GM19397 (cell line): ENCODE results near the gene POTEB3.
"Not testable (repeated sequence)": the region's sequence is repeated elsewhere in the genome, so short reads cannot be mapped to it uniquely, and the experiment has no call there.

Experiments used
- ATAC-seq: cut with Tn5 transposase; IDR thresholded peaks from one replicate; pipeline ENCODE4 v1.9.1; 2021; ENCODE audit warnings: mild to moderate bottlenecking, moderate library complexity; ENCODE audit not compliant: unreplicated experiment

The POTEB3 gene

GRCh38 chr15:21440399-21440798 is at the start of gene POTEB3:
Gene POTEB3 (minus strand): TSS chr15:21440499. CDS start chr15:21440011, 488 bp downstream.
- ATAC-seq = not testable (repeated sequence)

GRCh38 chr15:21453683-21454082 is 13.4 kb upstream of the POTEB3 start:
- not testable (repeated sequence) for ATAC-seq

- not testable (repeated sequence) for ATAC-seq
Measured at GRCh38 chr15:21451920-21452563, 11.7 kb upstream of the POTEB3 start.

- ATAC-seq = not testable (repeated sequence)
Measured at GRCh38 chr15:21451487-21451886, 11.2 kb upstream of the POTEB3 start.

GRCh38 chr15:21407366-21407765 is 32.9 kb downstream of the POTEB3 start:
- ATAC-seq = not testable (repeated sequence)

GRCh38 chr15:21401531-21401930 is 38.8 kb downstream of the POTEB3 start:
- ATAC-seq = not testable (repeated sequence)

GRCh38 chr15:21399111-21399510 is 41.2 kb downstream of the POTEB3 start:
- not testable (repeated sequence) for ATAC-seq

- ATAC-seq = not testable (repeated sequence)
Measured at GRCh38 chr15:21398511-21398910, 41.8 kb downstream of the POTEB3 start.

- not testable (repeated sequence) for ATAC-seq
Measured at GRCh38 chr15:21397656-21398055, 42.6 kb downstream of the POTEB3 start.

- not testable (repeated sequence) for ATAC-seq
Measured at GRCh38 chr15:21397186-21397585, 43.1 kb downstream of the POTEB3 start.

- not testable (repeated sequence) for ATAC-seq
Measured at GRCh38 chr15:21385961-21386360, 54.3 kb downstream of the POTEB3 start.

GRCh38 chr15:21383866-21384485 is 56.3 kb downstream of the POTEB3 start:
- ATAC-seq = not testable (repeated sequence)

GRCh38 chr15:21373682-21374081 is 66.6 kb downstream of the POTEB3 start:
- ATAC-seq = not testable (repeated sequence)

- not testable (repeated sequence) for ATAC-seq
Measured at GRCh38 chr15:21369177-21369576, 71.1 kb downstream of the POTEB3 start.

GRCh38 chr15:21368625-21369024 is 71.7 kb downstream of the POTEB3 start:
- ATAC-seq = not testable (repeated sequence)
